Measurements from ENCODE around the gene RBP4.

Gene RBP4

GRCh38 chr10:93595378-93596161 is 5.5 kb downstream of the RBP4 start:
- DNase-seq, result no peak

- no peak for DNase-seq
Observed at GRCh38 chr10:93594518-93594917, 6.5 kb downstream of the RBP4 start.

GRCh38 chr10:93593749-93594148 is 7.3 kb downstream of the RBP4 start:
- DNase-seq, result no peak

GRCh38 chr10:93593254-93593653 is 7.8 kb downstream of the RBP4 start:
- DNase-seq, result no peak

GRCh38 chr10:93591065-93591808 is 9.8 kb downstream of the RBP4 start:
- no peak for DNase-seq

GRCh38 chr10:93590638-93591037 is 10.4 kb downstream of the RBP4 start:
- DNase-seq, result no peak

GRCh38 chr10:93589648-93590562 is 11.1 kb downstream of the RBP4 start:
- no peak for DNase-seq

GRCh38 chr10:93584445-93584844 is 16.6 kb downstream of the RBP4 start:
- DNase-seq, result no peak

- DNase-seq, result no peak
Observed at GRCh38 chr10:93580828-93581227, 20.2 kb downstream of the RBP4 start.

- DNase-seq, result no peak
Observed at GRCh38 chr10:93579985-93580711, 20.9 kb downstream of the RBP4 start.

GRCh38 chr10:93579089-93579488 is 21.9 kb downstream of the RBP4 start:
- no peak for DNase-seq

- DNase-seq, result no peak
Observed at GRCh38 chr10:93577565-93577964, 23.5 kb downstream of the RBP4 start.

- no peak for DNase-seq
Observed at GRCh38 chr10:93576888-93577287, 24.1 kb downstream of the RBP4 start.

GRCh38 chr10:93573924-93574323 is 27.1 kb downstream of the RBP4 start:
- DNase-seq, result no peak

GRCh38 chr10:93573051-93573909 is 27.8 kb downstream of the RBP4 start:
- no peak for DNase-seq

- no peak for DNase-seq
Observed at GRCh38 chr10:93572606-93573005, 28.4 kb downstream of the RBP4 start.

- no peak for DNase-seq
Observed at GRCh38 chr10:93570383-93570782, 30.7 kb downstream of the RBP4 start.

- DNase-seq, result no peak
Observed at GRCh38 chr10:93568105-93568390, 33.0 kb downstream of the RBP4 start.

GRCh38 chr10:93567277-93568104 is 33.5 kb downstream of the RBP4 start:
- no peak for DNase-seq

GRCh38 chr10:93566435-93567276 is 34.4 kb downstream of the RBP4 start, which contains the start of gene FFAR4:
Gene FFAR4 (plus strand): TSS chr10:93566665. CDS start chr10:93566721, 56 bp downstream.
- DNase-seq, result no peak
